Activated CD8-positive, alpha-beta memory T cell treated with anti-CD3 and anti-CD28 coated beads, Interleukin-2, amount 50 U/mL, for 48 hours (primary cell): ENCODE data around the gene LRRC7.

Experiments used
- DNase-seq: peaks from one replicate; pipeline ENCODE4 v3.0.0-alpha.2; 2020

LRRC7 gene

GRCh38 chr1:70112838-70113237 is 545.1 kb downstream of the LRRC7 start:
- DNase-seq = no peak

DNA sequence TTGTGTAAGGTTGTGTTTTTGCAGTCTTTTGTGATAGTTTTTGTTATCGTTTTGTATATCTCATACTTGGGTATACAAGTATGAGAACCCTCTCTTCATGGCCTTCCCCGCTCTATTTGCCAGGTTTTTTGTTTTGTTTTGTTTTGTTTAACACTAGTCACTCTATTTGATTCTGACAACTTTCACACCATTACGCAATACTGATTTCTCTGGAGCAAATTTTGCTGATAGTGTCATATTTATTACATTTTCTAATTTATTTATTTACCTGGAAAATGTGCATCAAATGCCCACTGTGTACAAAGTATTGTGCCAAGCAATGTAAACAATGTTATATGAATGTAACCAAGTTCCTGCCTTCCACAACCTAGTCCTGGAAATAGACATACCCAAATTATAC is 547.6 kb downstream of the LRRC7 start:
- no peak for DNase-seq

DNA sequence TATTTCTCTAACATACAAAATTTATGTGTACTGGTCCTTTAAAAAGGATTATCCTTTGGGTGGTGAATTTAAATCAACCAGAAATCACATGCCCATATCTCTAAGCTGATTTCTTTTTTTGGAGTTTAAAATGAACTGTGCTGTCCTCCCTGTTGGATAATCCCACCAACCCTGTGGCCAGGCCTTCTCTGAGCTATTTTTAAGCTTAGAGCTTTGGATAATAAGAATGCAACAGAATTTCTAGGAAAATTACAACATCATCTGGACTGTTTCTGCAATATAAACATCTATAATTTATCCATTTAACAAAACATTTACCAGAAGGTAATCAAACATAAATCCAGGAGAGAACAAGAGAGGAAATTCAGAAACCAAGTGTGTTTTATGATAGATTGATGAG is 549.3 kb downstream of the LRRC7 start:
- no peak for DNase-seq

GRCh38 chr1:70134148-70134547 is 566.4 kb downstream of the LRRC7 start:
- no peak for DNase-seq

GRCh38 chr1:70140343-70140742 is 572.6 kb downstream of the LRRC7 start:
- no peak for DNase-seq

DNA sequence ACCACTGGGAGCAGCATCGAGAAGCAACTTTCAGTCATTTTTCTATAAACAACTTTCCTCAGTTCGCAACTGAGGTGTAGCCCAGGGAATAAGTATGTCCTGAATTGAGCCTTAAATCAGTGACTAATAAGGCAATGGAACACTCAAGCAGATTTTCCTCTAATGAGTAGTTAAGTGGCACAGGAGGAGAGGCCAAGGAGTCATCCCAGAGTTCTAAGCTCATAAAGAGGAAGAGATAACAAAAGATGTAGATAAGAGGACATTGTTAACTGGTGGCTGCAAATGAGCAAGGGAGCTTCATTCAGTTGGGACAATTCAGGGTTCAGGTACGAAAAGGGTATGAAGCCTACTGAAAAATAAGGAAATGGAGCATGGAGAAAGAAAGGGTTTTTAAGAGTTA is 573.2 kb downstream of the LRRC7 start:
- no peak for DNase-seq

- no peak for DNase-seq
Measured at GRCh38 chr1:70142075-70142474, 574.4 kb downstream of the LRRC7 start.

DNA sequence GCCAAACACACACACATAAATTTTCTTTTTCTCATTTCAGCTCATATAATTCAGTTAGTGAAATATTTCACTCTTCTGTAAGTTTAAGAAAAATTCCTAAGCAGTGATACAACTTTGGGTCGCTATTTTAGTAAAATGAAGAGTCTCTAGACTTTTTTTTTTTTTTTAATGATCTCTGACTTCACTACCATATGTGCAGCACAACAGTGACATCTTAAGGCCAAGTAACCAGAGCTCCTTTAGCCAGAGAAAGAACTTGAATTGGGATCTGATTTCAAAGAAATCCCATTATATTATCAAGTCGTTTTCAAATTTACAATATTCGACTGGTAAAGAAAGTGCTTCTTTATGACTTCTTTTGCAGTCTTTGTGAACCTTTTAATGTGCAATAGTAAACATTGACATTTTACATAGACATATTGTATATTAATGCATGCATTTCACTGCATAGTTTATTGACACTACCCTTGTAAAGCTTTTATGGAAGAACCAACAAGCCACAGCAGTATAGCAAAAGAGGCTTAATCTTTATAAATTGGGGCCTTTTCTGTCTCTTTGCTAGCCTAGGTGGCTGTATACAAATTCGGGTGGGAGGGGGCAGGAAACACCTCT is 575.4 kb downstream of the LRRC7 start:
- DNase-seq = no peak

DNA sequence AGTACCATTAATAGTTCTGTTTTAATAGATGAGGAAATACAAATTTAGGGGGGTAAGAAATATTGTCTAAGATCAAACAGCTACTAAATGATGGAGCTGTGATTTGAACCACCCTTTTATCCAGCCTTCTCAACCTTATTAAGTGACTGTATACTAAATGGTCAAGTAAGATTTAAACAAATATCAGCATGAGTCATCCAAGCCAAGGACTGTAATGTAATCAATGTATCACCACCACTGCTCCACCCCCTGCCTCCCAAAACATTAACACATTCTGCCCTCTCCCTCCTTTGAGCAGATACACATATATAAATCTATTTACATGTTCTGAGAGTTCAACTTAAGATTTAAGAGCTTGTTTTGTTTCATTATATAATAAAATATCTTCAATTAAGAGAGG is 578.8 kb downstream of the LRRC7 start:
- no peak for DNase-seq

DNA sequence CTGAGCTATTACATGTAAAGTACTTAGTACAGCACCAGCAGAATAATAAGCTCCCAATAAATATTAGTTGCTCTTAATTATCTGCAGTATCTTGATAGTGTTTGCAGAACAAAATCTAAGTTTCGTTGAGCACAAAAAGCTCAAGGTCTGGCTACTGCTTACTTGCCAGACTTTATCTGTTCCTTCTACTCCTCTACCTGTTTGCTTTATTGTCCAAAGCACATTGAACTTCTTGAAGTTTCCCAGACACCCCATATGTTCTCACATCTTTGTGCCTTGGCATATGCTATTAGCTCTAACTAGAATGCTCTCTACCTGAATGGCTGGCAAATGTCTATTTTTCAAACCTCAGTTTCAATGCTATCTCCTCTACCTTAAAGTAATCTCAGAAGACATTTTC is 582.7 kb downstream of the LRRC7 start:
- no peak for DNase-seq

- no peak for DNase-seq
Measured at GRCh38 chr1:70153739-70154138, 586.0 kb downstream of the LRRC7 start.

GRCh38 chr1:70156529-70157120 is 588.9 kb downstream of the LRRC7 start:
- DNase-seq = no peak

DNA sequence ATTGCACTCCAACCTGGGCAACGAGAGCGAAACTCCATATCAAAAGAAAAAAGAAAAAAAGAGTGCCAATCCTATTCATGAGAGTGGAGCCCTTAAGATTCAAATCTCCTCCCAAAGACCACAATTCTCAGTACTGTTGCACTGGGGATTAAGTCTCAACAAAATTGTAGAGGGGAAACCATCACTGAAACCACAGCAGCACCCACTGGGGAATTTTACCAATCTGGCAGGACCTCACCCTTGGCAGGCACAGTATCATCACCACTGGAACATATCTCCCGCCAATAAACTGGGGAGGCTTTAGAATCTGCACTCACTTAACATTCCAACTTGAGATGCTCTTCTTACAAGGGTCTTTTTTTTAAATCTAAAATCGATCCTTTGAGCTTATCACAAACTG is 596.6 kb downstream of the LRRC7 start:
- no peak for DNase-seq

GRCh38 chr1:70168283-70168682 is 600.6 kb downstream of the LRRC7 start:
- DNase-seq = no peak

GRCh38 chr1:70169018-70169839 is 601.5 kb downstream of the LRRC7 start:
- DNase-seq = no peak

GRCh38 chr1:70171512-70171911 is 603.8 kb downstream of the LRRC7 start:
- no peak for DNase-seq
